GM19240 (cell line): ENCODE results near the gene ASCC1.

Source experiments
- DNase-seq: peaks from one replicate; pipeline ENCODE4 v3.0.0; 2011; ENCODE audit warnings: low spot score; ENCODE audit not compliant: insufficient read length

ASCC1 gene

DNA sequence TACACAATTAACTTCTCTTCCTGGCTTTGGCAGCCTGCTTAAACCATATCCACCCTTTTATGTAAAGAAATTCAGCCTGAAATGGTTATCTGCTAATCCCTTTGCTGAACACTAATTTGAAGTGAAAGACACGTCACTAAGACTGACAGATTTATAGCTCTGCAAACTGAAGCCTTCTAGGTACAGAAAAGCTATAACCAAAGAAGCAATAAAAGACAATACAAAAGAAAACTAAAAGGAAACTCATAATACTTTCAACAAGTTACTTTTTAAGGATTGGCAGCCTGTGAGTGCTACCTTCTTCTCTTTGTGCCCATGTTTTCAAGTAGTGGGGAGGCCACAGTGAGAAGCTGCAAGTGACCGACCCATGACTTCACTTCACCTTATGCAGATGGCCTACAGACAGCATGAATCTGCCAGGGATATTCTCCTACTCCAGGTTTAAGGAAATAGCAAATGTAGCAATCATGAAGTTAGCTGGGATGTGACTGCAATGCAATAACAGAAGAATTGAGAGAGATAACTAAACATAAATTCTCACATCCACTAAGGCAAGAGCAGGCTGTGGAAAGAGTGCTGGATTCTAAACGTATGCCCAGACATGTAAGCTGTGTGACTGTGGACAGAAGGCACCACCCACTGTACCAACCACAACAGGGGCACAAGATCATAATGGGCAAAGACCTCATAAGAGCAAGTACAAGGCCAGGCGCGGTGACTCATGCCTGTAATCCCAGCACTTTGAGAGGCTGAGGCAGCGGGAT lies 117.1 kb downstream of the ASCC1 start:
- no peak for DNase-seq

DNA sequence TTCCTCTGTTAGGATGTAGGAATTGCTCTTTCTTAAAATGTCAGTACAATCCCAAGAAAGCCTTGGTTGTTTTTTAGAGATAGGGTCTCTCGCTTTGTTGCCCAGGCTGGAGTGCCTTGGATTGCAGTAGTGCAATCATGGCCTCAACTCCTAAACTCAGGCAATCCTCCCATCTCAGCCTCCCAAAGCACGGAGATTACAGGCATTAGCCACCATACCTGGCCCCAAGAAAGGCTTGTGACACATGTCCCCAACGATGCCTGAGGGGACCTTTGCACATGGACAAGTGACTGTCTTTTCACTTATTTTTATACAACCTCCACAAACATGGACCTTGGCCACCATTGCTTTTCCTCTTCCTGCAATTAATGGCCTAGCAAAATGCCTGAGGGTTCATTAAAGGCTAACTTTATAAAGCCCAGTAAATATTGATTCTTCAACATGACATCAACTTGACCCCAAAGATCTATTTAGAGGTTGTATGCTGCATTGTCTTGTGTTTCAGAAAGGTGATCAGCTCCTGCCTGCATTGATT lies 117.7 kb downstream of the ASCC1 start:
- DNase-seq = no peak

DNA sequence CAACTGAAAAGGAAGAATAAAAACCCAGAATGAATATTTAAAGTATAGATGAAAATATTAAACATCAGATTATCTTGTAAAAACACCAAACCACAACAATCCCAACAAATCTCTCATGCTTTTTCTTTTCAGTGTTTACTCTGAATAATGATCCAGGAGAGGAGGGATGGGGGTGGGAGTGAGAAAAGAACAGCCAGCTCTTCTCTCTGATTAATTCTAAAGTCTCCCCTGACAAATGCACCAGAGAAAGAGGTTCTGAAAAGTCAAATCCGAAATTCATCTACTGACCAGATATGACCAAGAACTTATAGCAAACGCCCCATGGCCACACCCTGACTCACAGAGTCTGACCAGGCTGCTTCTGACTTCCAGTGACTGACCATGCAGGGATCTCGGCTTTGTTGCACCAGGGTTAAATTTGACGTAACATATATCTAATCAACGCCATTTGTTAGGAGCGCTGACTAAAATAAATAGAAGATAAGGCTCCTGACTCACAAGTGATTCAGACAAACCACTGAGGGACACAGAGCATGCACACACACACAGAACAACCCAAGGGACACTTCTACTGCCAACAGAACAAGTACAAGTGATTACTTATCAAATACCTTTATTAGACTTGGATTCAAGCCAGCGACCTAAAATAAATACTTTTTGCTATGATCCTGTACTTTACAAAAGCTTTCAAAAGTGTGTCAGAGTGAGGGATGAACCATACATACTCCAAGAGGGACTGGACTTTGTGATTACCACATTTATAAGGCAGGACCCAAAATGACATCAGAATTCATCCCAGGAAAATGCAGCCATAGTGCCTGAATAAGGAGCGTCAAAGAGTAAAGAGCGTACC lies 118.4 kb downstream of the ASCC1 start:
- no peak for DNase-seq

DNA sequence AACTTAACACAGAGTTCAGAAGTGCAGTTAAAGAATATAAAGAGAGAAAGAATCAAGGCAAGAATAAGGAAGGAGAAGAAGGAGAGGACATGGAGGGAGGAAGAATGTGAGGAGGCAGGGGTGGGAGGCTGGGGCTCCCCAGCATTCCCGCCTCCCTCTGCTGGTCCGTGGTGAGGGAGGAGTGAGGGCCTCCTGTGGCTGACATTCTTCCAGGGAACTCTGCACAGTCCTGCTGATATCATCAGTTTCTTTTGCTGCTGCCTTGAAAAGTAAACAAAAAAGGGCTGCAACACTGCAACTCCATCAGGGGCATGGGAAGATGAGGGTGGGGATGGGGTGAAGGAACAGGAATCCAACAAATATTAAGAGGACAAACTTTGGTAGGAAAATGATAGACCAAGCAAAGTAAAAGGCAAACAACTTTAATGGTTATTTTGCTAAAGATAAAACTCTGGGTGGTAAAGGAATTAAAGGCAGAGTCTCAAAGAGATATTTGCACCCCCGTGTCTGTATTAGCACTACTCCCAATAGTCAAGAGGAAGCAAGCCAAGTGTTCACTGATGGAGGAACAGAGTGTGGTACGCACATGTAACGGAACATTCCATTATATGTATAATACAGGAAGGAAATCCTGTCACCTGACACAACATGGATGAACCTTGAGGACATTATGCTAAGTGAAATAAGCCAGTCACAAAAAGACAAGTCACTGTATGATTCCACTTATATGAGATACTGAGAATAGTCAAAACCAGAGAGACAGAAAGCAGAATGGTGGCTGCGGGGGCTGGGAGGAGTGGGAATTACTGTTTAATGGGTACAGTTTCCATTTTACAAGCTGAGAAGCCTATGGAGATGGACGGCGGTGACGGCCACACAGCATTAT lies 119.7 kb downstream of the ASCC1 start:
- DNase-seq = no peak

DNA sequence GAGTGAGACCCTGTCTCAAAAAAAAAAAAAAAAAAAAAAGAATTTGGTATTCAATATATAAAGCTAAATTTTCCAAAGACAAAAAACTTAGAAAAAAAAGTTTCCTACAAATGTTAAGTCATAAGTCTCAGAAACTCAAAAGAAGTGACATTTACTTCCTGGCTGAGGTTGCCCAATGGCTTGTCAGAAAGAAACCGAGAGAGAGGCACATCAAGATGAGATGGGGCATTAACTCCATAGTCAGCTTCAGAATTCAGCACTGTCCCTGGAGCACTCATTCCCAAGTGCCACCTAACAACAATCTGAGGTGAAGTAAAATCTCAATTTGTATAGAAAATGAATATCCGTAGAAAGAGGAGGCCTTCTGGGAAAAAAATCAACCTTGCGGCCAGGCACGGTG lies 120.9 kb downstream of the ASCC1 start:
- DNase-seq = no peak

DNA sequence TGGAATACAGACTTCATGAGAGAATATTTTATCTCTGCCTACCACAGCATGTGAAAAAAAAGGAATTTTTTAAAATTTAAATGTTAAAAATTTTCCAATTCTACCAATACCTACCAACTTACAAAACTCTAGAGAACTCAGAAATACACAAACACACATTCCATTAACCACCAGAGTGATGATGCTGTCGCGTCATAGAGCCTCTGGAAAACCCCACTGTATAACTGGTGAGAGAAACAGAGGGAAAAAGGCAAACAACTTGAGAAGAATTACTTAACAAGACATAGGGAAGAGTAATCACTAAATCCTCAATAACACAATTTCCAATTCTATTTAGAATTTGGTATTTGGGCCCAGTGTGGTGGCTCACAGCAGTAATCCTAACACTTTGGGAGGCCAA lies 121.5 kb downstream of the ASCC1 start:
- no peak for DNase-seq

DNA sequence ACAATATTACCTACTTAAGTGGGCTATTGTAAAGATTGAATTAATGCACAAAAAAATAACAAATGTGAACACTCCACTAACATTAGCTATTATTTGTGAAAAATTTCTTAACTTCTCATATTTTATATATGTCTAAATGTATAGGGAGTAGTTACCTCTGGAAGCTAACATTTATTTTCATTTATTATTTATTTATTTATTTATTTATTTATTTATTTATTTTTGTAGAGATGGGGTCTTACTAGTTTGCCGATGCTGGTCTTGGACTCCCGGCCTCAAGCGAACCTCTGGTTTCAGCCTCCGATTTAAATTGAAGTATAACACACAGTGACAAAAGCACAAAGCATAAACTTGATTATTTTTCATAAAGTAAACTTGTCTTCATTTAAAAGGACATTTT lies 122.6 kb downstream of the ASCC1 start:
- DNase-seq = no peak

DNA sequence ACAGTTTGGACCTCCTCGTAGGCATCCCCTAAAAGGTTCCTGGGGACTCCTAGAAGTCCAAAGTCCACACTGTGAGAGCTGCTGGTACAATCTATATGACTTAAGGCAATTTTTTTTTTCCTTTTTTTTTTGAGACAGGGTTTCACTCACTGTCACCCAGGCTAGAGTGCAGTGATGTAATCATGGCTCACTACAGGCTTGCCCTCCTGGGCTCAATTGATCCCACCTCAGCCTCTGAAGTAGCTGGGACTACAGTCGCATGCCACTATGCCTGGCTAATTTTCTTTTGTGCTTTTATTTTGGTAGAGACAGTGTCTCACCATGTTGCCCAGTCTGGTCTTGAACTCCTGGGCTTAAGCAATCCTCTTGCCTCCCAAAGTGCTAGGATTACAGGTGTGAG lies 123.1 kb downstream of the ASCC1 start:
- no peak for DNase-seq

DNA sequence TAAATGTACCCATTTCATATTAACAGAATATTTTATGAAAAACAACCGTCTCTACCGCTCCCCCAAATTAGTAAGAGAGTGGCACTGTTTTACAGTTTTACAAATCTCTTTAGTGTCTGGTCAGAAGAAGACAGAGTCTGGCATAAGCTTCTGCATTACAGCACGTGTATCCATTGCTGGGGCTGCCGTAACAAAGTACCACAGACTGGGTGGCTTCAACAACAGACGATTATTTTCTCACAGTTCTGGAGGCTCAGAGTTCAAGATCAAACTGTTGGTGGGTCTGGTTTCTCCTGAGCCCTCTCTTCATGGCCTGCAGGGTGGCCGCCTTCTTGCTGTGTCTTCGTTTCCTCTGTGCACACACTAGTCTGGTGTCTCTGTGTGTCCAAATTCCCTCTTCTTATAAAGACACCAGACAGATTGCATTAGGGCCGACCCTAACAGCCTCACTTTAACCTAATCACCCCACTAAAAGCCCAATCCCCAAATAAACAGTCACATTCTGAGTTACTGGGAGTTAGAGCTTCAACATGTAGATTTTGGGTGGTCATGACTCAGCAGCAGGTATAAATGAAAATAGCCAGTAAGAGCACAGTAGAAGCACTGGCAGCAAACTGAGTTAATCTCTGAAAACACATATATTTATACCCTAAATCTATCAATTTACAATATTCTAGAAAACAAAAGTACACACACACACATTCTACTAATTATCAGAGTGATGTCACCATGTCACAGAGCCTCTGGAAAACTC lies 123.7 kb downstream of the ASCC1 start:
- DNase-seq = no peak

DNA sequence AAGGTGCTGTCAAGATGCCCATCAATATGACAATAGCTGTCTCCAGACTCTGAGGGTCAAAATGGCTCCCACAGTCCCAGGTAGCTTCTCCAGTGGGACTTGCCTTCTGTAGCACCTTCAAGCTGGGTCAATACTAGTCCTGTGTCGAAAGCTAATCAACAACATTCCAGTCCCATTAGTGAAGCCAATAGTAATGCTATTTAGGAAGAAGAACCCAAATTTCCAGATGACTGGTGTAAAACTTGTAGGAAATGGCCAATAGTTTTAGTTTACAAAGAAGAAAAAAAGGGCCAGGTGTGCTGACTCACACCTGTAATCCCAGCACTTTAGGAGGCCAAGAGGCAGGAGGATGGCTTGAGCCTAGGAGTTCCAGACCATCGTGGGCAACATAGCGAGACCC lies 125.8 kb downstream of the ASCC1 start:
- no peak for DNase-seq

DNA sequence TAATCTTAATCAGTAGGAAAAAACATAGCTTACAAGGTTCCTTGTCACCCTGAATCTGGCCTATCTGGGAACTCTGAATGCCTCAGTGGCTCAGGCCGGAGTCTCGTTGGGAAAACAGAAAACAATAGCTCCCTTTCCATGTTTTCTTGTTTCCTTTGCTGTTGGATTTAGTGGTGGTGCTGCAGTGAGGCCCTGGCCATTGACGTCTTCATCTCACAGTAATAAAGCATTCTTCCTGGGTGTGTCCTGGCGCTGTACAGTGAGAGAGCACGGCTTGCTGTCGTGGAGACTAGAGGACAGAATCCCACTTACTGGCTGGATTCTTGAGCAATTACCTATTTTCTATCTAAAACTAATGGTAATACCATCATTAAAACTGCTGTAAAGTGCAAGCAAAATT lies 126.5 kb downstream of the ASCC1 start:
- no peak for DNase-seq

DNA sequence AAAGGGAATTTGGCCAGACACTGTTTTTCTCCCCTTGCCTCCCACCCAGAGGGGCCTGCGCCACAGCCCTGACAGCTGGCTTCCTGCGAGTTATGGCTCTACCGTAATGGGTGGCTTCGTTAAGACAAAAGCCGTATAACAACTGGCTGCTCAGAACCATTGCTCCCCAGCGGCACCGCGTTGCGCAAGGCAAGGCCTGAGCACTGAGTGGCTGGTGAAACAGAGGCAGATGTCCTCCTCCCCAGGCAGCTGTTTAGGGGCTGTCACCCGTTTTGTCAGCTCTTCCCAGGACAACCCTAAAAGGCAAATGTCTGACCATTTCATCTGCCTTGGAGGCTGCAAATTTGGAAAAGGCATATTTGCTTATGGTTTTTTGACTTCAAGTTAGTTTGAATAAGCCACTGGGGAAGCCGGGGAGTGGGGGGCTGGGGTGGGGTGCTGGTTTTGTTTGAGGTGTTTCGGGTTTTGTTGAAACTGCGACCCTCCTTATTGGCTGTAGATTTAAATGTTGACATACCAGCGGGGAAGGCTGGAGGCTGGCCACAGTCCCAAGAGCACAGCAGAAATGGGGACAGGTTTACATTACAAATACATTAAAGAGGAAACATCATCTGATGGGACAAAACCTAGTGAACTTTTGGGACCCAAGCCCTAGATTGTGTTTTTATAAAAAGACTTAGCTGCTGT lies 127.0 kb downstream of the ASCC1 start:
- no peak for DNase-seq

DNA sequence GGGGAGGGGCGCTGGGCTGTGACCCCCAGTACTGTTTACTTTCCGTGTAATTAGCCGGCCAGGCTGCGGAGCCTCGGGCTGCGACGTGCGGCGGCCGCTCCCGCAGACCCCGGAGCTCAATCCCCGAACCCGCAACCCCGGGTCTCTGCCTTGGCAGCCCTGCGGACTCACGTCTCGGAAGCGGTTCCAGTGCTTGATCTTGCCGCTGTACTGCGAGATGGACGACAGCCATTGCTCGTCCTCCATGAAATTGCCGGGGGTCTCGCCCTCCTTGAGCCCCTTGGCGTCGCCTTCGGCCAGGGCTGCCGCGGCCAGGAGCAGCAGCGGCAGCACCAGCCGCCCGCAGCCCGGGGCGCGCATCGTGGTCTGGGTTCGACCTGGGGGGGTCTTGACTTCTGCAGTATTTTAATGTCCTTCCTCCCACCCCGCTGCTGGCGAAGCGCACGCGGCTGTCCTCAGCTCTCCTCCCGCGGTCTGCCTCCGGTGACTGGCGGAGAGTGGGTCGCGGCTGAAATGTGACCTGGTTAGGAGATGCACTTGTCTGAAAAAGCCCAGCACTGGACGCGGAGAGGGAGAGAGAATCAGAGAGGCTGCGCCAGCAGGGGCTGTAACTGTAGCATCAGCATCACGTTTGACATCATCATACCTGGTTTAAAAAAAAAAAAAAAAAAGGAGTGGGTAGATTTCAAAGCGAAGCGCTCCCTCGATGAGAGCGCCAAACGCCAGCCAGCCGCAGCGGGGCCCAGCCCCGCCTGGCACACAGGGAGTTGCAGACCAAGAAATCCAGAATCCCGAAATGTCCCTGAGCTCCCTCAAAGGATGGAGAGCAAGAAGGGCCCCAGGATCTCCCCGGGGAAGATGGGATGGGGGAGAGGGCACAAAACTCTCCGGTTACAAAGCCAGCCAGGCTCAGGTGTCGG lies 127.8 kb downstream of the ASCC1 start, which contains the start of gene SPOCK2:
TSS of gene SPOCK2 (minus strand) at position 583 of the 920 bp plus-strand sequence. CDS start at position 360, 223 bp downstream.
- DNase-seq = no peak

DNA sequence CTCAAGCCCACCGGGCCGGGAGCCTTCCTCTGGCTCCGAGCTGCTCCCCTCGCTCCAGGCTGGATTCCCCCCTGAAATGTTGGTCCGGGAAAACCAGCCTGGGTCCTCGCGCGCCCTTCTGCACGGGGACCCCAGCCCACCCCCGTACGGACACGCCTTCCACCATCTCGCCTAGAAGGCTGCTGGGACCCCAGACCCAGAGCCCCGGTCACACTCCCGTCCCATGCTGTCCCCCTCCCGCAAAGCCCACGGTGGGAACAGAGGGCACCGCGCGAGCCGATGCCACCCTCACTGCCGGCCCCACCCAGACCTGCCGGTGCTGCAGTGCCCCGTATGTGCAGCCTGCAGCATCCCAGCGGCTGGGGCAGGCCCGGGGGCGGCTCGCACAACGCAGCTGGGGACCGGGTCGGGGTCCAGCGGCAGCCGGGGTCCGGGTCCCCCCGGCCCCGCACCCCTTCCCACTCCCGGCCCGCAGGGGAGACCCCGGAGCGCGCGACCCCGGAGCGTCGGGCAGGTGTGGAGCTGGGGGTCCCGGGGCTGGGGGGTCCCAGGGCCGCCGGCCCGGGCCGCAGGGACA lies 128.6 kb downstream of the ASCC1 start:
- DNase-seq = no peak

DNA sequence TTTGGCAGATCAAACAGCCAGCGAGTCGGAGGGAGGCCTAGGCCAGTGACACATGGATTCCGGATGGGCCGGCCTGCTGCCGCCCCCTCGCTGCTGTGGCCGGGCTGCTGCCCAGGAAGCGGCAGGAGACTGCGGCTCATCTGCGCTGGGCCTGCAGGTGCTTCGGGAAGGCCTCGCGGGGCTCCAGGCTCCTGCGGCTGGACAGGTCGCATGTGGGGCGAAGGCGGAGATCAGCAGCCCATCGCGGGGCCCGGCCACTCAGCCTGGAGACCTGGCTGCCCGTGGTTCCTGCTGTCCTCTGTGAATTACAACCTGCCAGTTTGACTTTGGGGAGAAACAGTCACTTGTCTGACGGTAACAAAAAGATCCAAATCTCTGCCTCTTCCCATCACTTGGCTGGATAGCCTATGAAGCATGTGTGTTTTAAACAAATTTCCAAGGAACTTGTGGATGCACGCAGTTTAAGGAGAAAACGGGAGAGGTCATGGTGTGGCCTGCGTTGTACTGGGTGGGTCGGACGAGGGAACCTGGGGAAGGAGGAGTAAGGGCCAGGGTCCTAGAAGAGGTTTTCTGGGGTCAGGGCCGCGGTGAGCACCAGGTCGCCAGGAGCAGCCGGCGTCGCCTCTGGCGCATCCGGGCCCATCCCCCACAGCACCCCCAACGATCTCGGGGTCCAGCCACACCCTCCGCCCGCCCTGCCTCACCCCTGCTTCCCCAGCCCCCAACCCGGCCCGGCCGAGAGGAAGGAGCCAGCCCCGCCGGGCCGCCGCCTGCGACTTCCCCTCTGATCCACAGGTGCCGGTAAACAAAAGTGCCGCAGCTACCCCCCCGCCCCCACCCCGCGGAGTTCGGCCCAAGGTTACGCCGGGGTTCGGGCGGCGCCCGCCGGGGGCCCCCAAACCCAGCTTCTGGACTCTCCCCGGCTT lies 129.3 kb downstream of the ASCC1 start:
- DNase-seq = no peak

DNA sequence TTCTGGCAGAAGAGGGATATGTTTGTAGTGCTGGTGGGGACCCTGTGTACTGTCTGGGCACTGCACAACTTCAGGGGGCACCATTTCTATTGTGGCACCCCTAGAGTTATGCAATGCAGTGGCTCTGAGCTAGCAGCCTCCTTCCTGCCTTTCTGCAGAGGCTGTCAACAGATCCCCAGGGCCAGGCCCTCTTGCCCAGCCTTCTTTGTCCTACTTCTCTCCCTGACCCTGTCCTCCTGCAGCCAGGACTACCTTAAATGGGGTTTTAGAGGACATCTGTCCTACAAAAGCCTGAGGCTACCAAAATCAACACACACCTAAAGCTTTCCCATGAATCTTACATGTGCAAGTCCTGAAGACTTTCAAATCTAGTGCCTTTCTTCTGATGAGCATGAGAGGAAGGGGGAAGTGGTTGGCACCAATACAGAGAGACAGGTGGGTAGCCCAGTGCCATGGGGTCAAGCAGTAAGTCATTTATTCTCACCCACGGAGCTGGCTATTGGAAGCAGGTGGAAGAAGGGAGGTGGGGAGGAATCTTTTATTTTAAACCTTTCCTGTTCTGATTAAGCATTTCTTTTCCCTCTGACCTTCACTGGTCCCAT lies 130.1 kb downstream of the ASCC1 start:
- no peak for DNase-seq

DNA sequence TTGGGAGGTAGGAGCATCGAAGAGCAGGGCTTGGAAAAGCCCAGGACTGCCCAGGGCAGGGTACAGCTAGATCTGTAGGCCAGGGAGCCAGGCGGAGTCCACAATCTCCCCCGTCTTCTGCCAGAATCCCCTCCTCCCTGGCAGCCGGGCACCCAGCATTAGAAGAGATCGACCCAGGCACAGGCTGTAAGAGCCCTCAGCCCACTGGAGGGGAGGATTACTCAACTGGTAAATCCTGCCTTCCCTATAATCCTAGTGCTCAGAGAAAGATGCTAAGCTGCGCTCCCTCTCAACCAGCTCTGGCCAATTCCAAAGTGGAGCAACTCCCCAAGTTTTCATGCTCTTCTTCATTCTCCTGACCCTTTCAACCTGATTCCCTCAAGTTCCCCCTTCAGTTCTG lies 130.9 kb downstream of the ASCC1 start:
- no peak for DNase-seq
